ENCODE data around the gene SEC23IP. TPM values are rescaled to one million over a fixed set of nuclear protein-coding genes. Genes with fewer than 3 reads are reported as not detected.

Gene SEC23IP
- polyA plus RNA-seq, 1 donor (not counting 4 experiments of a cell fraction or from before 2014, with no cell fraction given), result 36.9 TPM

- Histone ChIP-seq H3K4me3 (ENCODE audit: control insufficient read depth in 2 of 3, extremely low read depth in 1 of 3, insufficient read depth in 2 of 3, low read depth in 1 of 3, low read length in 3 of 3) (no peak overlapping the region), H4K20me1 (ENCODE audit: control insufficient read depth, extremely low read depth, insufficient read depth, low read length) (no peaks in the 10 kb centered on the region), H3K4me2 (ENCODE audit: control insufficient read depth, extremely low read depth, insufficient read depth, low read depth, low read length) (no peak overlapping the region), H2AFZ (ENCODE audit: control insufficient read depth, low read length) (no peak overlapping the region), H3K79me2 (ENCODE audit: control insufficient read depth, insufficient read depth, low read length) (no peaks in the 10 kb centered on the region), H3K9me1 (ENCODE audit: control insufficient read depth, extremely low read depth, insufficient read depth, low read length) (no peaks in the 10 kb centered on the region), H3K9ac (ENCODE audit: control insufficient read depth, extremely low read depth, insufficient read depth, low read length) (no peak overlapping the region), H3K27ac (ENCODE audit: control insufficient read depth, insufficient read depth, low read length) (no peak overlapping the region), H3K4me1 (ENCODE audit: control insufficient read depth, extremely low read depth, insufficient read depth, low read length) (no peaks in the 10 kb centered on the region), H3K27me3 (ENCODE audit: control insufficient read depth, extremely low read depth, insufficient read depth, low read length) (no peaks in the 10 kb centered on the region), H3K9me3 (ENCODE audit: control insufficient read depth, low read depth, low read length) (no peaks in the 10 kb centered on the region), H3K36me3 (ENCODE audit: control insufficient read depth in 2 of 2, extremely low read depth in 1 of 2, insufficient read depth in 2 of 2, low read length in 2 of 2) (peaks cover 9 to 20% of the 10 kb centered on the region in 2 experiments)
- dilution Hi-C loops (cut with MboI; ENCODE audit: extremely low pct_ligation_motif_present, low sequenced_read_pairs), result no loop called here
- TF ChIP-seq CTCF (optimal IDR thresholded peaks at IDR 0.05 in 1 of 3, IDR thresholded peaks at IDR 0.05 in 1 of 3, conservative IDR thresholded peaks at IDR 0.05 in 1 of 3; ENCODE audit: extremely low read depth in 1 of 3, insufficient read depth in 2 of 3, low read length in 3 of 3), result no peak
- TF ChIP-seq EZH2 (IDR thresholded peaks at IDR 0.05; ENCODE audit: low read length), result no peak
- FAIRE-seq (peak; percentile 13), DNase-seq (ENCODE audit: low read depth, low spot score) (no peak)
Observed at GRCh38 chr10:119942973-119943372, 50.4 kb downstream of the SEC23IP start.

- Histone ChIP-seq H2AFZ (ENCODE audit: control insufficient read depth, low read length) (no peak overlapping the region), H3K4me2 (ENCODE audit: control insufficient read depth, extremely low read depth, insufficient read depth, low read depth, low read length) (no peak overlapping the region), H4K20me1 (ENCODE audit: control insufficient read depth, extremely low read depth, insufficient read depth, low read length) (no peaks in the 10 kb centered on the region), H3K4me1 (ENCODE audit: control insufficient read depth, extremely low read depth, insufficient read depth, low read length) (no peaks in the 10 kb centered on the region), H3K9me1 (ENCODE audit: control insufficient read depth, extremely low read depth, insufficient read depth, low read length) (no peaks in the 10 kb centered on the region), H3K27me3 (ENCODE audit: control insufficient read depth, extremely low read depth, insufficient read depth, low read length) (no peaks in the 10 kb centered on the region), H3K9ac (ENCODE audit: control insufficient read depth, extremely low read depth, insufficient read depth, low read length) (no peak overlapping the region), H3K9me3 (ENCODE audit: control insufficient read depth, low read depth, low read length) (no peaks in the 10 kb centered on the region), H3K27ac (ENCODE audit: control insufficient read depth, insufficient read depth, low read length) (no peak overlapping the region), H3K36me3 (ENCODE audit: control insufficient read depth in 2 of 2, extremely low read depth in 1 of 2, insufficient read depth in 2 of 2, low read length in 2 of 2) (peaks cover 6 to 17% of the 10 kb centered on the region in 2 experiments), H3K4me3 (ENCODE audit: control insufficient read depth in 2 of 3, extremely low read depth in 1 of 3, insufficient read depth in 2 of 3, low read depth in 1 of 3, low read length in 3 of 3) (no peak overlapping the region), H3K79me2 (ENCODE audit: control insufficient read depth, insufficient read depth, low read length) (no peaks in the 10 kb centered on the region)
- DNase-seq (ENCODE audit: low read depth, low spot score) (no peak), FAIRE-seq (no peak)
- TF ChIP-seq EZH2 (IDR thresholded peaks at IDR 0.05; ENCODE audit: low read length), result no peak
- TF ChIP-seq CTCF (optimal IDR thresholded peaks at IDR 0.05 in 1 of 3, IDR thresholded peaks at IDR 0.05 in 1 of 3, conservative IDR thresholded peaks at IDR 0.05 in 1 of 3; ENCODE audit: extremely low read depth in 1 of 3, insufficient read depth in 2 of 3, low read length in 3 of 3), result no peak
- dilution Hi-C loops (cut with MboI; ENCODE audit: extremely low pct_ligation_motif_present, low sequenced_read_pairs), result no loop called here
Observed at GRCh38 chr10:119945805-119946204, 53.3 kb downstream of the SEC23IP start.

All from keratinocyte (primary cell).